WTC11 (cell line): ENCODE data around the gene GNL2. TPM values are rescaled to one million over a fixed set of nuclear protein-coding genes. Genes with fewer than 3 reads are reported as not detected.
A peak's percentile ranks its signal among the peaks of the same experiment; 100 is the strongest.

Experiments used
- ATAC-seq: fragments of 200-7000 bp; cut with Tn5 transposase; 2 replicates; pipeline ENCODE4 v1.10.0; 2021; ENCODE audit warnings: mild to moderate bottlenecking, moderate library complexity
- CTCF ChIA-PET: fragments of 300-600 bp; sonication (Branson Sonifier 250); formaldehyde crosslinking; loops from one replicate; lab custom pipeline; 2021; ENCODE audit warnings: antibody characterized with exemption; lab: Charles Lee
- POLR2A ChIA-PET: fragments of 350-600 bp; sonication (Branson Sonifier 250); formaldehyde crosslinking; loops from one replicate; lab custom pipeline; 2021; ENCODE audit warnings: antibody characterized with exemption; lab: Charles Lee
- DNase-seq: peaks from one replicate; pipeline ENCODE4 v3.0.0; 2021; ENCODE audit warnings: low spot score
- H3K27ac Mint-ChIP-seq: 2 replicates; pipeline ENCODE4 v1.8.0; 2021; ENCODE audit warnings: mixed read lengths
- H3K27me3 Mint-ChIP-seq: 2 replicates; pipeline ENCODE4 v1.8.0; 2021; ENCODE audit warnings: low read depth, mild to moderate bottlenecking, moderate library complexity, mixed read lengths
- H3K36me3 Mint-ChIP-seq: 2 replicates; pipeline ENCODE4 v1.8.0; 2021; ENCODE audit warnings: mixed read lengths
- H3K4me1 Mint-ChIP-seq: 2 replicates; pipeline ENCODE4 v1.8.0; 2022; ENCODE audit warnings: mixed read lengths
- H3K4me3 Mint-ChIP-seq: 2 replicates; pipeline ENCODE4 v1.8.0; 2021; ENCODE audit warnings: mild to moderate bottlenecking, moderate library complexity, mixed read lengths
- H3K9me3 Mint-ChIP-seq: 2 replicates; pipeline ENCODE4 v1.8.0; 2021; ENCODE audit warnings: mixed read lengths
- ARID4B ChIP-seq: sonication (generic); formaldehyde crosslinking; IDR thresholded peaks from 2 replicates; pipeline ENCODE4 v1.8.0; 2023; ENCODE audit warnings: missing genetic modification reagents, mild to moderate bottlenecking, borderline replicate concordance
- ATF6 ChIP-seq: sonication (generic); formaldehyde crosslinking; IDR thresholded peaks from 2 replicates; pipeline ENCODE4 v1.8.1; 2023; ENCODE audit warnings: mild to moderate bottlenecking, missing genetic modification reagents
- CREB1 ChIP-seq: sonication (generic); formaldehyde crosslinking; IDR thresholded peaks from 2 replicates; pipeline ENCODE4 v1.8.0; 2023; ENCODE audit warnings: mild to moderate bottlenecking, missing genetic modification reagents
- EMX1 ChIP-seq: fragments of 250-450 bp; sonication (Bioruptor Pico); IDR thresholded peaks from 2 replicates; pipeline ENCODE4 v1.8.0; 2021; ENCODE audit warnings: mild to moderate bottlenecking
- FOXJ3 ChIP-seq: sonication (generic); formaldehyde crosslinking; IDR thresholded peaks from 2 replicates; pipeline ENCODE4 v1.9.0; 2021; ENCODE audit warnings: missing genetic modification reagents, mild to moderate bottlenecking, borderline replicate concordance
- FOXK1 ChIP-seq: sonication (generic); formaldehyde crosslinking; IDR thresholded peaks from 2 replicates; pipeline ENCODE4 v1.8.0; 2022; ENCODE audit warnings: mild to moderate bottlenecking, moderate library complexity, missing genetic modification reagents
- GRHL2 ChIP-seq: fragments of 250-450 bp; sonication (Bioruptor Pico); IDR thresholded peaks from 2 replicates; pipeline ENCODE4 v1.8.0; 2022; ENCODE audit warnings: mild to moderate bottlenecking, moderate library complexity; ENCODE audit not compliant: insufficient replicate concordance, severe bottlenecking
- GTF2I ChIP-seq: fragments of 250-450 bp; sonication (Bioruptor Pico); conservative IDR thresholded peaks from 2 replicates; pipeline ENCODE4 v1.4.0; 2021; ENCODE audit warnings: mild to moderate bottlenecking
- JAZF1 ChIP-seq: fragments of 250-450 bp; sonication (Bioruptor Pico); IDR thresholded peaks from 2 replicates; pipeline ENCODE4 v1.9.0; 2021; ENCODE audit warnings: moderate library complexity, mild to moderate bottlenecking, inconsistent platforms
- NR2C2 ChIP-seq: sonication (generic); formaldehyde crosslinking; IDR thresholded peaks from 2 replicates; pipeline ENCODE4 v1.8.0; 2022; ENCODE audit warnings: mild to moderate bottlenecking, missing genetic modification reagents
- PRRX2 ChIP-seq: fragments of 250-450 bp; sonication (Bioruptor Pico); IDR thresholded peaks from 2 replicates; pipeline ENCODE4 v1.8.0; 2021; ENCODE audit warnings: mild to moderate bottlenecking
- ZNF138 ChIP-seq: sonication (generic); formaldehyde crosslinking; conservative IDR thresholded peaks from 2 replicates; pipeline ENCODE4 v1.8.1; 2022; ENCODE audit warnings: mild to moderate bottlenecking, moderate library complexity, missing genetic modification reagents
- ZNF263 ChIP-seq: sonication (generic); formaldehyde crosslinking; IDR thresholded peaks from 2 replicates; pipeline ENCODE4 v1.8.1; 2022; ENCODE audit warnings: low read depth, mild to moderate bottlenecking, moderate library complexity, missing genetic modification reagents
- ZNF281 ChIP-seq: sonication (generic); formaldehyde crosslinking; IDR thresholded peaks from 2 replicates; pipeline ENCODE4 v1.8.0; 2023; ENCODE audit warnings: mild to moderate bottlenecking, missing genetic modification reagents
- ZNF396 ChIP-seq: fragments of 250-450 bp; sonication (Bioruptor Pico); IDR thresholded peaks from 2 replicates; pipeline ENCODE4 v1.8.0; 2021; ENCODE audit warnings: mild to moderate bottlenecking, moderate library complexity, borderline replicate concordance
- total RNA-seq: library from RNA; stranded (reverse); gene quantifications from 3 replicates; pipeline ENCODE4 v1.2.3, GENCODE V29; 2021
- TF ChIP-seq, protein P1 (sequence below): sonication (generic); formaldehyde crosslinking; conservative IDR thresholded peaks from 2 replicates; pipeline ENCODE4 v1.8.1; 2023; ENCODE audit warnings: mild to moderate bottlenecking, low read depth, missing genetic modification reagents, moderate library complexity
- TF ChIP-seq, protein P2 (sequence below): sonication (generic); formaldehyde crosslinking; conservative IDR thresholded peaks from 2 replicates; pipeline ENCODE4 v1.8.1; 2022; ENCODE audit warnings: mild to moderate bottlenecking, missing genetic modification reagents

The GNL2 gene
- total RNA-seq, 1 experiment from 2014 or later, result 92.8 TPM

- no peak for TF ChIP-seq ARID4B (CRISPR knock-in tag)
- TF ChIP-seq ZNF396 (CRISPR knock-in tag), result no peak
- no peak for TF ChIP-seq FOXJ3 (CRISPR knock-in tag)
- no peak for TF ChIP-seq PRRX2 (CRISPR knock-in tag)
- TF ChIP-seq CREB1 (CRISPR knock-in tag), result no peak
Observed at GRCh38 chr1:37559080-37559479, 36.7 kb downstream of the GNL2 start (continued).

GRCh38 chr1:37558411-37558810, 37.3 kb downstream of the GNL2 start:
- Mint-ChIP-seq H3K4me1 (peaks cover 18% of the 10 kb centered on the region), H3K27me3 (no peaks in the 10 kb centered on the region; the same call in 1 of the 2 replicates), H3K36me3 (peaks cover 2% of the 10 kb centered on the region; the same call in 1 of the 2 replicates), H3K27ac (no peak overlapping the region), H3K4me3 (peak overlapping the region; percentile 31), H3K9me3 (peaks cover 9% of the 10 kb centered on the region; the same call in 1 of the 2 replicates)
- no peak for DNase-seq
- ChIA-PET POLR2A (interaction anchor here (0.6 kb wide), 1 partner anchor 343 kb away, joined by 4 read pairs; no protein-coding TSS in a partner anchor), CTCF (no interaction called here)
- ATAC-seq, result no peak
- TF ChIP-seq NR2C2 (CRISPR knock-in tag), result no peak
- no peak for TF ChIP-seq FOXJ3 (CRISPR knock-in tag)
- TF ChIP-seq EMX1 (CRISPR knock-in tag), result no peak
- no peak for TF ChIP-seq FOXK1
- no peak for TF ChIP-seq CREB1 (CRISPR knock-in tag)
- no peak for TF ChIP-seq ZNF281 (CRISPR knock-in tag)
- no peak for TF ChIP-seq ATF6
- TF ChIP-seq ZNF138 (CRISPR knock-in tag), result no peak
- no peak for TF ChIP-seq GTF2I (CRISPR knock-in tag)
- TF ChIP-seq, protein P1, sequence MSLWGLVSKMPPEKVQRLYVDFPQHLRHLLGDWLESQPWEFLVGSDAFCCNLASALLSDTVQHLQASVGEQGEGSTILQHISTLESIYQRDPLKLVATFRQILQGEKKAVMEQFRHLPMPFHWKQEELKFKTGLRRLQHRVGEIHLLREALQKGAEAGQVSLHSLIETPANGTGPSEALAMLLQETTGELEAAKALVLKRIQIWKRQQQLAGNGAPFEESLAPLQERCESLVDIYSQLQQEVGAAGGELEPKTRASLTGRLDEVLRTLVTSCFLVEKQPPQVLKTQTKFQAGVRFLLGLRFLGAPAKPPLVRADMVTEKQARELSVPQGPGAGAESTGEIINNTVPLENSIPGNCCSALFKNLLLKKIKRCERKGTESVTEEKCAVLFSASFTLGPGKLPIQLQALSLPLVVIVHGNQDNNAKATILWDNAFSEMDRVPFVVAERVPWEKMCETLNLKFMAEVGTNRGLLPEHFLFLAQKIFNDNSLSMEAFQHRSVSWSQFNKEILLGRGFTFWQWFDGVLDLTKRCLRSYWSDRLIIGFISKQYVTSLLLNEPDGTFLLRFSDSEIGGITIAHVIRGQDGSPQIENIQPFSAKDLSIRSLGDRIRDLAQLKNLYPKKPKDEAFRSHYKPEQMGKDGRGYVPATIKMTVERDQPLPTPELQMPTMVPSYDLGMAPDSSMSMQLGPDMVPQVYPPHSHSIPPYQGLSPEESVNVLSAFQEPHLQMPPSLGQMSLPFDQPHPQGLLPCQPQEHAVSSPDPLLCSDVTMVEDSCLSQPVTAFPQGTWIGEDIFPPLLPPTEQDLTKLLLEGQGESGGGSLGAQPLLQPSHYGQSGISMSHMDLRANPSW (CRISPR knock-in tag), result no peak
- TF ChIP-seq, protein P2, sequence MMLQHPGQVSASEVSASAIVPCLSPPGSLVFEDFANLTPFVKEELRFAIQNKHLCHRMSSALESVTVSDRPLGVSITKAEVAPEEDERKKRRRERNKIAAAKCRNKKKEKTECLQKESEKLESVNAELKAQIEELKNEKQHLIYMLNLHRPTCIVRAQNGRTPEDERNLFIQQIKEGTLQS (CRISPR knock-in tag), result no peak
- TF ChIP-seq ZNF263 (CRISPR knock-in tag), result no peak
- TF ChIP-seq GRHL2 (CRISPR knock-in tag), result no peak
- no peak for TF ChIP-seq ARID4B (CRISPR knock-in tag)
- TF ChIP-seq JAZF1 (CRISPR knock-in tag), result no peak
